SU-DHL-6 (cell line): ENCODE measurements around the gene PTGDS.

ENCODE experiments used
- H2AFZ ChIP-seq: fragments of 200-600 bp; sonication (generic); 2 replicates; pipeline ENCODE4 v1.6.1; 2014; ENCODE audit warnings: low read depth, mild to moderate bottlenecking, moderate library complexity, mixed read lengths, antibody characterized with exemption, low read length; ENCODE audit not compliant: severe bottlenecking
- H3F3A ChIP-seq: fragments of 200-600 bp; shearing (Covaris generic); 2 replicates; pipeline ENCODE4 v1.6.0; 2016; ENCODE audit warnings: antibody characterized with exemption, mild to moderate bottlenecking; ENCODE audit not compliant: insufficient read depth
- H3K27ac ChIP-seq: fragments of 200-600 bp; sonication (generic); 2 replicates; pipeline ENCODE4 v1.5.1; 2016; ENCODE audit warnings: low read depth, mild to moderate bottlenecking, low read length, moderate library complexity, mixed read lengths
- H3K27me3 ChIP-seq: fragments of 200-600 bp; sonication (generic), shearing (Covaris generic); 2 replicates; pipeline ENCODE4 v1.6.0; 2014; ENCODE audit warnings: mild to moderate bottlenecking, low read length
- H3K36me3 ChIP-seq: fragments of 200-600 bp; sonication (generic); 2 replicates; pipeline ENCODE4 v1.6.1; 2014; ENCODE audit warnings: mild to moderate bottlenecking, low read length, mixed read lengths
- H3K4me2 ChIP-seq: fragments of 300-600, 200-600 bp; shearing (Covaris generic), sonication (generic); 2 replicates; pipeline ENCODE4 v1.6.0; 2014; ENCODE audit warnings: low read length, low read depth, mild to moderate bottlenecking; ENCODE audit not compliant: poor library complexity, severe bottlenecking
- H3K4me3 ChIP-seq: fragments of 200-600 bp; sonication (generic); 2 replicates; pipeline ENCODE4 v1.5.1; 2014; ENCODE audit warnings: antibody characterized with exemption, low read length, mild to moderate bottlenecking, mixed read lengths; ENCODE audit not compliant: insufficient read depth, poor library complexity, severe bottlenecking
- H3K79me2 ChIP-seq: fragments of 200-600 bp; sonication (generic); 2 replicates; pipeline ENCODE4 v1.6.1; 2014; ENCODE audit warnings: mild to moderate bottlenecking, low read length, moderate library complexity; ENCODE audit not compliant: insufficient read depth
- H3K9ac ChIP-seq: fragments of 200-600 bp; sonication (generic); 2 replicates; pipeline ENCODE4 v1.7.0; 2014; ENCODE audit warnings: mild to moderate bottlenecking, low read length
- H3K9me2 ChIP-seq: fragments of 200-600 bp; sonication (generic); replicated peaks from 2 replicates; pipeline ENCODE4 v1.6.1; 2014; ENCODE audit warnings: low read length; ENCODE audit not compliant: insufficient read depth
- H3K9me3 ChIP-seq: fragments of 200-600 bp; sonication (generic); 2 replicates; pipeline ENCODE4 v1.6.1; 2014; ENCODE audit warnings: low read length, mixed read lengths; ENCODE audit not compliant: insufficient read depth
- H4K20me1 ChIP-seq: fragments of 200-600 bp; sonication (generic); 2 replicates; pipeline ENCODE4 v1.6.1; 2014; ENCODE audit warnings: low read depth, mild to moderate bottlenecking, antibody characterized with exemption, low read length, moderate library complexity, mixed read lengths
- EZH2phosphoT487 ChIP-seq: fragments of 200-600 bp; sonication (generic), shearing (Covaris generic); conservative IDR thresholded peaks from 2 replicates; pipeline ENCODE4 v1.6.1; 2018; ENCODE audit warnings: mild to moderate bottlenecking, antibody characterized with exemption, low read length, moderate library complexity, mixed read lengths
- TF ChIP-seq, protein P1 (sequence below): fragments of 200-600 bp; sonication (generic); IDR thresholded peaks from one replicate; pipeline ENCODE4 v1.5.1; 2017; ENCODE audit warnings: antibody characterized with exemption, mild to moderate bottlenecking, low read length, moderate library complexity; ENCODE audit not compliant: insufficient read depth, poor library complexity, severe bottlenecking

Gene PTGDS

GRCh38 chr9:136956604-136957003 is 20.7 kb upstream of the PTGDS start:
- no peaks in the 10 kb centered on the region for H3K9me3 ChIP-seq
- H3K4me2 ChIP-seq = no peak overlapping the region
- no peaks in the 10 kb centered on the region for H3K79me2 ChIP-seq
- no peak for TF ChIP-seq EZH2phosphoT487
- TF ChIP-seq, protein P1, sequence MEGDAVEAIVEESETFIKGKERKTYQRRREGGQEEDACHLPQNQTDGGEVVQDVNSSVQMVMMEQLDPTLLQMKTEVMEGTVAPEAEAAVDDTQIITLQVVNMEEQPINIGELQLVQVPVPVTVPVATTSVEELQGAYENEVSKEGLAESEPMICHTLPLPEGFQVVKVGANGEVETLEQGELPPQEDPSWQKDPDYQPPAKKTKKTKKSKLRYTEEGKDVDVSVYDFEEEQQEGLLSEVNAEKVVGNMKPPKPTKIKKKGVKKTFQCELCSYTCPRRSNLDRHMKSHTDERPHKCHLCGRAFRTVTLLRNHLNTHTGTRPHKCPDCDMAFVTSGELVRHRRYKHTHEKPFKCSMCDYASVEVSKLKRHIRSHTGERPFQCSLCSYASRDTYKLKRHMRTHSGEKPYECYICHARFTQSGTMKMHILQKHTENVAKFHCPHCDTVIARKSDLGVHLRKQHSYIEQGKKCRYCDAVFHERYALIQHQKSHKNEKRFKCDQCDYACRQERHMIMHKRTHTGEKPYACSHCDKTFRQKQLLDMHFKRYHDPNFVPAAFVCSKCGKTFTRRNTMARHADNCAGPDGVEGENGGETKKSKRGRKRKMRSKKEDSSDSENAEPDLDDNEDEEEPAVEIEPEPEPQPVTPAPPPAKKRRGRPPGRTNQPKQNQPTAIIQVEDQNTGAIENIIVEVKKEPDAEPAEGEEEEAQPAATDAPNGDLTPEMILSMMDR = no peak
- no peaks in the 10 kb centered on the region for H4K20me1 ChIP-seq
- H3K4me3 ChIP-seq = no peak overlapping the region
- H3K36me3 ChIP-seq = no peaks in the 10 kb centered on the region
- no peaks in the 10 kb centered on the region for H3K9me2 ChIP-seq
- H3F3A ChIP-seq = no peaks in the 10 kb centered on the region
- no peak overlapping the region for H2AFZ ChIP-seq
- no peak overlapping the region for H3K27ac ChIP-seq
- H3K27me3 ChIP-seq = no peaks in the 10 kb centered on the region
- no peak overlapping the region for H3K9ac ChIP-seq

- H3K27me3 ChIP-seq = no peaks in the 10 kb centered on the region
- no peak overlapping the region for H3K27ac ChIP-seq
- H3K4me3 ChIP-seq = no peak overlapping the region
- no peaks in the 10 kb centered on the region for H3K36me3 ChIP-seq
- H3K4me2 ChIP-seq = no peak overlapping the region
- H3K9me3 ChIP-seq = no peaks in the 10 kb centered on the region
- TF ChIP-seq, protein P1 = no peak
- TF ChIP-seq EZH2phosphoT487 = no peak
- H3K9me2 ChIP-seq = no peaks in the 10 kb centered on the region
- H2AFZ ChIP-seq = no peak overlapping the region
- no peak overlapping the region for H3K9ac ChIP-seq
- no peaks in the 10 kb centered on the region for H4K20me1 ChIP-seq
- no peaks in the 10 kb centered on the region for H3K79me2 ChIP-seq
- H3F3A ChIP-seq = no peaks in the 10 kb centered on the region
These were observed 19.8 kb upstream of the PTGDS start for GRCh38 chr9:136957461-136957860.

DNA sequence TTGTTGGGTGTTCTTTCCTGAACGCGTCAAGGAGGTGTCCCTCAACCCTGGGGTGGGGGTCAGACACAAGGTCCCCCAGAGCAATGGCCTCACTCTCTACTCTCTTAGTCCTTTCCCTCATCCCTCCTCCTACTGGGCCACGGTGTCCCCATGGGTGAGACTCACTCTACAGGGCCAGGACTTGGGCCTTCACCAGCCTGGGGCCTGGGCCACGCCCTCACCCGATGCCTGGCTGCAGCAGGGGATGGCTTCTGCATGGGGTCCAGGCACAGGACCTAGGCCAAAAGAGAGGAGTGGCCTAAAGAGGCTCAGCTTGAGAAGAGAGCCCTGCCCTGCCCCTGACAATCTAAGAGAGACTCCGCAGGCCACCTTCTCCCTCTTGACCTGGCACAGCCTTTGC is 19.4 kb upstream of the PTGDS start:
- H3K36me3 ChIP-seq = no peaks in the 10 kb centered on the region
- no peak overlapping the region for H3K4me2 ChIP-seq
- no peaks in the 10 kb centered on the region for H3K27me3 ChIP-seq
- TF ChIP-seq EZH2phosphoT487 = no peak
- no peak overlapping the region for H3K27ac ChIP-seq
- no peaks in the 10 kb centered on the region for H4K20me1 ChIP-seq
- H3K79me2 ChIP-seq = no peaks in the 10 kb centered on the region
- no peaks in the 10 kb centered on the region for H3K9me2 ChIP-seq
- no peaks in the 10 kb centered on the region for H3F3A ChIP-seq
- no peak overlapping the region for H2AFZ ChIP-seq
- H3K4me3 ChIP-seq = no peak overlapping the region
- no peak overlapping the region for H3K9ac ChIP-seq
- H3K9me3 ChIP-seq = no peaks in the 10 kb centered on the region

DNA sequence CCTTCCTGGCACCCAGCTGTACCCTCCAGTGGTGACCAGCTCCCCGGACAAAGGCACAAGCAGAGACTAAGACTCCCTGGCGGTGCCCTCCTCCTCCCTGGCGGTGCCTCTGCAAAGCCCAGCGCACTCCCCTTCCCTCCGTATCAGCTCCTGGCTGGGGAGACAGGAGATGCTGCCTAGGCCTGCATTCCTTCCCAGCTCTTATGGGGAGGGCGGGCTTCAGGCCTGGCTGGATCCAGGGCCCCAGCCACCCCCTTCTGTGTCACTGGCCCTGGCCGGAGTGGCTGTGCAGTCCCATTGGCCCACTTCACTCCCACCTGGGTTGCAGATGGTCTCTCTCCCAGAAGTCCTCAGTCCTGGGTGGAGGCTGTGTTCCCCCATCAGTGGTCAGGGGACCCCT is 18.8 kb upstream of the PTGDS start:
- no peaks in the 10 kb centered on the region for H4K20me1 ChIP-seq
- H3K27me3 ChIP-seq = no peaks in the 10 kb centered on the region

More for the DNA sequence above, 18.8 kb upstream of the PTGDS start:
- no peaks in the 10 kb centered on the region for H3F3A ChIP-seq
- H3K27ac ChIP-seq = no peak overlapping the region
- no peak overlapping the region for H2AFZ ChIP-seq
- no peaks in the 10 kb centered on the region for H3K9me3 ChIP-seq
- no peaks in the 10 kb centered on the region for H3K36me3 ChIP-seq
- TF ChIP-seq EZH2phosphoT487 = no peak
- TF ChIP-seq, protein P1 = no peak
- H3K4me2 ChIP-seq = no peak overlapping the region
- no peaks in the 10 kb centered on the region for H3K79me2 ChIP-seq
- H3K9ac ChIP-seq = no peak overlapping the region
- no peak overlapping the region for H3K4me3 ChIP-seq
- H3K9me2 ChIP-seq = no peaks in the 10 kb centered on the region
